ENCODE measurements around the gene MPC1. TPM values are rescaled to one million over a fixed set of nuclear protein-coding genes. Genes with fewer than 3 reads are reported as not detected.

Gene MPC1
- total RNA-seq, 1 donor from 2014 or later, result 18.1 TPM

- no peak for DNase-seq (ENCODE audit: low read depth in 2 of 2)
Observed at GRCh38 chr6:166318227-166318626, 64.5 kb downstream of the MPC1 start.

GRCh38 chr6:166317261-166318212 is 65.2 kb downstream of the MPC1 start:
- no peak for DNase-seq (ENCODE audit: low read depth in 2 of 2)

GRCh38 chr6:166315436-166315835 is 67.3 kb downstream of the MPC1 start:
- no peak for DNase-seq (ENCODE audit: low read depth in 2 of 2)

Other genes with a start within 250 kb of the MPC1 start
- gene TBXT, start 215.1 kb downstream of the MPC1 start, total RNA-seq, result not detected in 2 replicates
- gene PRR18, start 74.5 kb downstream of the MPC1 start, total RNA-seq, result not detected in 2 replicates
- gene SFT2D1, start 40.4 kb downstream of the MPC1 start, total RNA-seq, result 19.2 and 19.8 TPM in 2 replicates
- gene RAMACL, start 203.7 kb upstream of the MPC1 start, total RNA-seq, result 1.3 and 2.6 TPM in 2 replicates
- 121 and 168 TPM in 2 replicates for gene RPS6KA2, start 244.3 kb upstream of the MPC1 start, total RNA-seq

Data from lung microvascular endothelial cell (primary cell).